A375 (cell line): ENCODE measurements around the gene PILRB. TPM values are rescaled to one million over a fixed set of nuclear protein-coding genes. Genes with fewer than 3 reads are reported as not detected.

Experiments
- small RNA-seq: library from RNA; depleted of rRNA; stranded (forward); fragments of <200 nt; gene quantifications from one replicate; pipeline ENCODE3, GENCODE V24; 2014
- total RNA-seq: library from RNA; depleted of rRNA; stranded (reverse); fragments of >200 nt; shearing (Covaris generic); gene quantifications from 2 replicates; pipeline ENCODE4 v1.2.3, GENCODE V29; 2014; rRNA removed

The PILRB gene
- total RNA-seq, result 31.3 and 37.6 TPM in 2 replicates

DNA sequence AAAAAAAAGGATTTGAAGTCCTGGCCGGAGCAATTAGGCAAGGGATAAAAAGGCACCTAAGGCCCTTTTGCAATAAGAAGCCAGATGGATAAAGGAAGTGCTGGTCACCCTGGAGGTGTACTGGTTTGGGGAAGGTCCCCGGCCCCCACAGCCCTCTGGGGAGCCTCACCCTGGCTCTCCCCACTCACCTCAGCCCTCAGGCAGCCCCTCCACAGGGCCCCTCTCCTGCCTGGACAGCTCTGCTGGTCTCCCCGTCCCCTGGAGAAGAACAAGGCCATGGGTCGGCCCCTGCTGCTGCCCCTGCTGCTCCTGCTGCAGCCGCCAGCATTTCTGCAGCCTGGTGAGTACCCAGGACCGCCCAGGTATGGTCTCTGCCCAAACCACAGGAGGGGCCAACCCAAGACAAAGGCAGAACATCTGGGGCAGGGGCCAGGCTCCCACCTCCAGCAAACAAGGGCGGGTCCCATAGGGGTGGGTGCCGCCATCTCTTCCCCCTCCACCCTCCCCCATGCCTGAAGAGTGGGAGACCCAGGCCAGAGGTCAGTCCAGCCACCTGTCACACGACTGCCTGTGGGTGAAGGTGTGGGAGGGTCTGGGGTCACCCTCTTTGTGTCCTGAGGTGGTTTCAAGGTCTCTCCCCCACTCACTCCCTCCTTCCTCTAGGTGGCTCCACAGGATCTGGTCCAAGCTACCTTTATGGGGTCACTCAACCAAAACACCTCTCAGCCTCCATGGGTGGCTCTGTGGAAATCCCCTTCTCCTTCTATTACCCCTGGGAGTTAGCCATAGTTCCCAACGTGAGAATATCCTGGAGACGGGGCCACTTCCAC lies at the start of gene PILRB:
TSS of gene PILRB (plus strand) at position 91 of the 830 bp plus-strand sequence. CDS start at position 277, 186 bp downstream.

DNA sequence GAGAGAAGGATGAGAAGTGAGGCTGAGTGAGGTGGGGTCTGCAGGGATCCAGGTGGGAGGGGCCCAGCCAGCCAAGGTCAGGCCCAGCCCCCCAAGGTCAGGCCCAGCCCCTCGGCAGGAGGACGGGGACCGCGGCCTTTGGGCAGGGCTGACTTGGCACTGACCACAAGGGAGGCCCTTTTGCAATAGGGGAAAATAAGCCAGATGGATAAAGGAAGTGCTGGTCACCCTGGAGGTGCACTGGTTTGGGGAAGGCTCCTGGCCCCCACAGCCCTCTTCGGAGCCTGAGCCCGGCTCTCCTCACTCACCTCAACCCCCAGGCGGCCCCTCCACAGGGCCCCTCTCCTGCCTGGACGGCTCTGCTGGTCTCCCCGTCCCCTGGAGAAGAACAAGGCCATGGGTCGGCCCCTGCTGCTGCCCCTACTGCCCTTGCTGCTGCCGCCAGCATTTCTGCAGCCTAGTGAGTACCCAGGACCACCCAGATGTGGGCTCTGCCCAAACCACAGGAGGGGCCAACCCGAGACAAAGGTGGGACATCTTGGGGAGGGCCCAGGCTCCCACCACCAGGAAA lies 15.4 kb downstream of the PILRB start, which contains the start of gene PILRA:
TSS of gene PILRA (plus strand) at position 227 of the 571 bp plus-strand sequence. CDS start at position 397, 170 bp downstream.

Small RNA genes lying within 50 kb of the gene (small RNA-seq; reads per million reads assigned to genes)
- not detected for gene RF00019

Other genes with a start within 250 kb of the PILRB start
- 37.5 and 39.6 TPM in 2 replicates for gene TAF6, start 238.8 kb upstream of the PILRB start, total RNA-seq
- gene CNPY4, start 238.5 kb upstream of the PILRB start, total RNA-seq, result 17.3 and 20.6 TPM in 2 replicates
- gene MBLAC1, start 231.2 kb upstream of the PILRB start, total RNA-seq, result 4.8 and 6.3 TPM in 2 replicates
- gene LAMTOR4, start 209.2 kb upstream of the PILRB start, total RNA-seq, result 172 and 196 TPM in 2 replicates
- gene TRAPPC14, start 199.4 kb upstream of the PILRB start, total RNA-seq, result 17.1 and 26.5 TPM in 2 replicates
- gene GAL3ST4, start 189.5 kb upstream of the PILRB start, total RNA-seq, result 1.6 and 2.2 TPM in 2 replicates
- 0.72 and 1.2 TPM in 2 replicates for gene GPC2, start 180.7 kb upstream of the PILRB start, total RNA-seq
- gene STAG3, start 180.2 kb upstream of the PILRB start, total RNA-seq, result 0.45 and 1.2 TPM in 2 replicates
- gene PVRIG, start 138.2 kb upstream of the PILRB start, total RNA-seq, result not detected in 2 replicates
- gene SPDYE3, start 50.4 kb upstream of the PILRB start, total RNA-seq, result not detected in 2 replicates
- gene PILRA, start 15.4 kb downstream of the PILRB start, total RNA-seq, result 0.24 and 0.45 TPM in 2 replicates
- gene ZCWPW1, start 70.6 kb downstream of the PILRB start, total RNA-seq, result 0.66 and 2.4 TPM in 2 replicates
- gene MEPCE, start 71.7 kb downstream of the PILRB start, total RNA-seq, result 55.1 and 59.2 TPM in 2 replicates
- 72.5 and 77.9 TPM in 2 replicates for gene PPP1R35, start 78.4 kb downstream of the PILRB start, total RNA-seq
- gene SPACDR, start 106.1 kb downstream of the PILRB start, total RNA-seq, result 0.38 and 0.61 TPM in 2 replicates
- 29.2 and 38.4 TPM in 2 replicates for gene TSC22D4, start 121.1 kb downstream of the PILRB start, total RNA-seq
- 0.08 and 0.42 TPM in 2 replicates for gene NYAP1, start 125.8 kb downstream of the PILRB start, total RNA-seq
- gene AGFG2, start 181.1 kb downstream of the PILRB start, total RNA-seq, result 6.7 and 12.5 TPM in 2 replicates
- gene SAP25, start 215.8 kb downstream of the PILRB start, total RNA-seq, result not detected in 2 replicates
- 10.8 and 12.8 TPM in 2 replicates for gene LRCH4, start 228.0 kb downstream of the PILRB start, total RNA-seq
- 0.69 and 3.8 TPM in 2 replicates for gene FBXO24, start 228.2 kb downstream of the PILRB start, total RNA-seq
- 143 and 144 TPM in 2 replicates for gene PCOLCE, start 244.2 kb downstream of the PILRB start, total RNA-seq